HEK293T (cell line): Measurements from ENCODE around the gene GRIN2A.

Experiments used
- CTCF ChIA-PET: fragments of 350-600 bp; formaldehyde crosslinking; extraction: SDS; loops from one replicate; lab custom pipeline; 2021; ENCODE audit warnings: antibody characterized with exemption, inconsistent platforms; lab: Yijun Ruan, JAX
- POLR2A ChIA-PET: fragments of 350-600 bp; formaldehyde crosslinking; extraction: SDS; loops from one replicate; lab custom pipeline; 2020; ENCODE audit warnings: antibody characterized with exemption, inconsistent platforms; lab: Yijun Ruan, JAX
- DNase-seq: peaks from one replicate; pipeline ENCODE4 v3.0.0; 2012; ENCODE audit warnings: mixed read lengths; ENCODE audit errors: extremely low spot score
- ARNT ChIP-seq: fragments of 450-650 bp; IDR thresholded peaks from 2 replicates; pipeline ENCODE4 v1.6.1; 2017; ENCODE audit warnings: mild to moderate bottlenecking
- BHLHE40 ChIP-seq: fragments of 450-650 bp; IDR thresholded peaks from 2 replicates; pipeline ENCODE4 v1.6.1; 2016; ENCODE audit warnings: mild to moderate bottlenecking, moderate library complexity, borderline replicate concordance
- CTBP1 ChIP-seq: fragments of 450-650 bp; IDR thresholded peaks from 2 replicates; pipeline ENCODE4 v1.6.1; 2016; ENCODE audit warnings: borderline replicate concordance
- ELF4 ChIP-seq: fragments of 450-650 bp; IDR thresholded peaks from 2 replicates; pipeline ENCODE4 v1.6.1; 2017; ENCODE audit warnings: antibody characterized with exemption
- FOXA1 ChIP-seq: fragments of 450-650 bp; IDR thresholded peaks from 2 replicates; pipeline ENCODE4 v1.6.1; 2016; ENCODE audit warnings: mild to moderate bottlenecking
- FOXK2 ChIP-seq: fragments of 450-650 bp; IDR thresholded peaks from 2 replicates; pipeline ENCODE4 v1.6.1; 2016; ENCODE audit warnings: mild to moderate bottlenecking
- FOXM1 ChIP-seq: fragments of 450-650 bp; IDR thresholded peaks from 2 replicates; pipeline ENCODE4 v1.6.1; 2017; ENCODE audit warnings: mild to moderate bottlenecking, borderline replicate concordance
- HDGF ChIP-seq: fragments of 450-650 bp; IDR thresholded peaks from 2 replicates; pipeline ENCODE4 v1.6.1; 2017; ENCODE audit warnings: antibody characterized with exemption, borderline replicate concordance
- L3MBTL2 ChIP-seq: fragments of 450-650 bp; conservative IDR thresholded peaks from 2 replicates; pipeline ENCODE4 v1.6.1; 2016; ENCODE audit warnings: mild to moderate bottlenecking
- LEF1 ChIP-seq: fragments of 450-650 bp; IDR thresholded peaks from 2 replicates; pipeline ENCODE4 v1.6.1; 2017; ENCODE audit warnings: mild to moderate bottlenecking, borderline replicate concordance
- NFRKB ChIP-seq: fragments of 450-650 bp; IDR thresholded peaks from 2 replicates; pipeline ENCODE4 v1.6.1; 2016; ENCODE audit warnings: mild to moderate bottlenecking, moderate library complexity
- PKNOX1 ChIP-seq: fragments of 450-650 bp; IDR thresholded peaks from 2 replicates; pipeline ENCODE4 v1.6.1; 2016
- SP1 ChIP-seq: fragments of 450-650 bp; IDR thresholded peaks from 2 replicates; pipeline ENCODE4 v1.6.1; 2017
- SUZ12 ChIP-seq: fragments of 450-650 bp; IDR thresholded peaks from 2 replicates; pipeline ENCODE4 v1.6.1; 2016; ENCODE audit warnings: mild to moderate bottlenecking
- TARDBP ChIP-seq: fragments of 450-650 bp; IDR thresholded peaks from 2 replicates; pipeline ENCODE4 v1.6.1; 2016
- ZNF384 ChIP-seq: fragments of 450-650 bp; IDR thresholded peaks from 2 replicates; pipeline ENCODE4 v1.6.1; 2016

GRIN2A gene

GRCh38 chr16:10224850-10225249, 42.6 kb upstream of the GRIN2A start:
- ChIA-PET POLR2A (no interaction called here), CTCF (interaction anchor here (0.6 kb wide), 1 partner anchor 275 kb away, joined by 3 read pairs; no protein-coding TSS in a partner anchor)
- no peak for TF ChIP-seq TARDBP
- no peak for TF ChIP-seq L3MBTL2
- TF ChIP-seq ARNT = no peak
- no peak for TF ChIP-seq BHLHE40
- TF ChIP-seq LEF1 = no peak
- no peak for DNase-seq

GRCh38 chr16:10220942-10221341, 38.7 kb upstream of the GRIN2A start:
- ChIA-PET POLR2A (no interaction called here), CTCF (no interaction called here)
- DNase-seq = no peak
- TF ChIP-seq FOXK2 (no peak), SUZ12 (no peak), PKNOX1 (no peak), FOXA1 (no peak), BHLHE40 (no peak), LEF1 (no peak), ELF4 (no peak), TARDBP (no peak), FOXM1 (no peak), L3MBTL2 (no peak), ZNF384 (no peak), CTBP1 (no peak), NFRKB (no peak), HDGF (no peak), ARNT (no peak)

- TF ChIP-seq SUZ12 (no peak), FOXM1 (no peak), LEF1 (no peak), TARDBP (no peak), HDGF (no peak), FOXK2 (no peak), ELF4 (no peak), L3MBTL2 (no peak), SP1 (no peak), BHLHE40 (no peak), FOXA1 (no peak), ARNT (no peak), PKNOX1 (no peak), NFRKB (no peak), CTBP1 (no peak)
- POLR2A ChIA-PET = no interaction called here
- no peak for DNase-seq
- CTCF ChIA-PET = no interaction called here
Measured at GRCh38 chr16:10219742-10220141, 37.5 kb upstream of the GRIN2A start.

DNA sequence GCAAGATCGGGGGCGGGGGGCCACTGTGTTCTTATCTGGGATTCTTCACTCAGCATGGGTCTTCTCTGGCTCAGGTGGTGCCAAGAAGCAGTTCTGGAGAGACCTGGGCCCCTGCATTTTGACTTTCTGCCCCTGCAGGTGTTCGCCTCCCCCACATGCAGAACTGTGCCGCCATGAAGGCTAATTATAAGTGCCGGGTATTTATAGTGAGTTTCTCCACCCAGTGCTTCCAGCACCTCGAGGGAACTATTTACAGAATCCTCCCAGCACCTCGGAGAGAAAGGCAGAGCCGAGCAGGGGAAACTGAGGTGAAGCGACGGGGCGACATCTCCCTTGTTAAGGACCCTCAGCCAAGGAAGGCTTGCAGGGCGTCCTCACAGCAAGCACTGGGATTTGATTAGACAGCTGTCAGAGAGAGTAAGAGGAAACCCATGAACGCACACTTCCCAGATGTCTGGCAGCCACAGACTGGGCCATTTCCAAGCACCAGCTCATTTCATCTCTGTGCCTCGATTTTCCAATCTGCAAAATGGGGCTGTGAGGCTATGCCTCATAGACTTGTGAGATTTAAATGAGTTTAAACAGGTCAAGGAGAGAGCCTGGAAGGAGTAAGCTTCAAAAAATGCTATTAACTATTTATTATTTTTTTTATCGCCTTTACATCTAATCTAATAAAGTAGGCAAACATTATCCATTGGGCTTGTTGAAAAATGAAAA, 36.4 kb upstream of the GRIN2A start:
- CTCF ChIA-PET = interaction anchor here (0.6 kb wide), 2 partner anchors 38 to 574 kb away, joined by 3 to 4 read pairs; no protein-coding TSS in a partner anchor
- no peak for TF ChIP-seq ELF4
- no peak for TF ChIP-seq SP1
- TF ChIP-seq FOXK2 = no peak
- TF ChIP-seq BHLHE40 = no peak
- TF ChIP-seq HDGF = no peak
- no peak for TF ChIP-seq CTBP1
- TF ChIP-seq PKNOX1 = no peak
- no peak for TF ChIP-seq FOXA1
- TF ChIP-seq SUZ12 = no peak
- DNase-seq = no peak
- POLR2A ChIA-PET = no interaction called here

- POLR2A ChIA-PET = no interaction called here
- TF ChIP-seq ARNT (no peak), SP1 (no peak), NFRKB (no peak), FOXM1 (no peak)
- no peak for DNase-seq
- CTCF ChIA-PET = no interaction called here
Measured at GRCh38 chr16:10213748-10214147, 31.5 kb upstream of the GRIN2A start.

DNA sequence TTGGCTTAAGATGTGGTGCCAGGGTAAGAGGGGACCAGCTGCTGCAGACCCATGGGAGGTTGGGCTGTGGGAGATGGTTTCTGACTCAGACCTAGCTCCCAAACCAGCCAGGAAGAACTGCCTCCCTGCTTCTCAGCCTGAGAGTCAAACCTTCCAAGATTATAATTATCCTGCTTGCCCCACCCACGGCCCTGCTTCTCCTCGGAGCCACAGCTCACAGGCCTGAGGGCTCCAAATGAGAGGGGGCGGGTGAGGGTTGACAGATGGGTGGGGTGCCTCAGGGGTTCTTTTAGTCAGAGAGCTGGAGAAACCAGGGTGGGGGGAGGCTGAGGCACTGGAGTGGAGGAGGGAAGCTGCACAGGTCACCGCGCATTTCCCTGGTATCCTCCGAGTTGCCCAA, 28.7 kb upstream of the GRIN2A start:
- TF ChIP-seq TARDBP = no peak
- no peak for TF ChIP-seq SP1
- no peak for TF ChIP-seq PKNOX1
- no peak for TF ChIP-seq ELF4
- TF ChIP-seq SUZ12 = no peak
- TF ChIP-seq LEF1 = no peak
- no peak for TF ChIP-seq CTBP1
- no peak for TF ChIP-seq NFRKB
- TF ChIP-seq ZNF384 = no peak
- no peak for TF ChIP-seq L3MBTL2
- no peak for TF ChIP-seq ARNT
- no peak for TF ChIP-seq BHLHE40
- no peak for TF ChIP-seq FOXA1
- no peak for TF ChIP-seq FOXK2
- no peak for TF ChIP-seq FOXM1
- TF ChIP-seq HDGF = no peak
- ChIA-PET POLR2A (no interaction called here), CTCF (no interaction called here)
- no peak for DNase-seq
